Activated CD4-positive, alpha-beta memory T cell treated with anti-CD3 and anti-CD28 coated beads for 36 hours (primary cell): Measurements from ENCODE around the gene COL20A1. TPM values are rescaled to one million over a fixed set of nuclear protein-coding genes. Genes with fewer than 3 reads are reported as not detected.
"Not testable (repeated sequence)": the region's sequence is repeated elsewhere in the genome, so short reads cannot be mapped to it uniquely, and the experiment has no call there.

Experiments used
- CTCF ChIA-PET: fragments of 350-600 bp; sonication (Branson Sonifier 250); formaldehyde crosslinking; loops from one replicate; lab custom pipeline; 2021; ENCODE audit warnings: antibody characterized with exemption, inconsistent platforms; lab: Charles Lee
- POLR2A ChIA-PET: fragments of 350-600 bp; sonication (Branson Sonifier 250); formaldehyde crosslinking; loops from one replicate; lab custom pipeline; 2021; ENCODE audit warnings: antibody characterized with exemption; lab: Charles Lee
- DNase-seq: peaks from one replicate; pipeline ENCODE4 v3.0.0-alpha.2; 2020
- H3K27ac Mint-ChIP-seq: one replicate; pipeline ENCODE4 v1.8.0; 2021; ENCODE audit warnings: mixed read lengths
- H3K27me3 Mint-ChIP-seq: one replicate; pipeline ENCODE4 v1.8.0; 2021; ENCODE audit warnings: mixed read lengths
- H3K36me3 Mint-ChIP-seq: one replicate; pipeline ENCODE4 v1.8.0; 2021; ENCODE audit warnings: mixed read lengths
- H3K4me1 Mint-ChIP-seq: one replicate; pipeline ENCODE4 v1.8.0; 2021; ENCODE audit warnings: low read depth, mixed read lengths
- H3K4me3 Mint-ChIP-seq: one replicate; pipeline ENCODE4 v1.8.0; 2021; ENCODE audit warnings: mild to moderate bottlenecking, mixed read lengths
- H3K9me3 Mint-ChIP-seq: one replicate; pipeline ENCODE4 v1.8.0; 2021; ENCODE audit warnings: mixed read lengths
- intact Hi-C: fragments of 100-400 bp; cut with micrococcal nuclease; formaldehyde crosslinking; loops from one replicate; pipeline ENCODE4 v1.15.1; 2023
- total RNA-seq, 2 experiments: library from RNA; stranded (reverse); gene quantifications; one replicate each; pipeline ENCODE4 v1.2.3, GENCODE V29; 2021

COL20A1 gene
- total RNA-seq, 2 experiments from 2014 or later: not detected

- H3K27me3 Mint-ChIP-seq: peaks cover 20% of the 10 kb centered on the region
- H3K27ac Mint-ChIP-seq, intact Hi-C loops, POLR2A ChIA-PET, DNase-seq, CTCF ChIA-PET, H3K4me1 Mint-ChIP-seq, H3K9me3 Mint-ChIP-seq, H3K4me3 Mint-ChIP-seq, H3K36me3 Mint-ChIP-seq: not testable (repeated sequence)
These were observed 47.2 kb downstream of the COL20A1 start for GRCh38 chr20:63340158-63340688.

GRCh38 chr20:63342561-63343459 is 49.8 kb downstream of the COL20A1 start:
- Mint-ChIP-seq H3K36me3 (no peaks in the 10 kb centered on the region), H3K27me3 (peaks cover 9% of the 10 kb centered on the region), H3K4me3 (no peak overlapping the region), H3K4me1 (no peaks in the 10 kb centered on the region), H3K9me3 (peaks cover 3% of the 10 kb centered on the region), H3K27ac (no peak overlapping the region)
- DNase-seq: no peak
- intact Hi-C loops: no loop called here
- ChIA-PET CTCF (no interaction called here), POLR2A (no interaction called here)

GRCh38 chr20:63343460-63344445 is 50.8 kb downstream of the COL20A1 start:
- Mint-ChIP-seq H3K4me1 (no peaks in the 10 kb centered on the region), H3K36me3 (no peaks in the 10 kb centered on the region), H3K9me3 (peaks cover 3% of the 10 kb centered on the region), H3K4me3 (no peak overlapping the region), H3K27me3 (peaks cover 9% of the 10 kb centered on the region), H3K27ac (no peak overlapping the region)
- intact Hi-C loops: no loop called here
- no peak for DNase-seq
- CTCF ChIA-PET: no interaction called here
- POLR2A ChIA-PET: no interaction called here

GRCh38 chr20:63344616-63345327 is 51.8 kb downstream of the COL20A1 start:
- no peak for DNase-seq
- no peak overlapping the region for H3K4me3 Mint-ChIP-seq
- ChIA-PET CTCF (no interaction called here), POLR2A (no interaction called here)
- no peak overlapping the region for H3K27ac Mint-ChIP-seq
- H3K36me3 Mint-ChIP-seq: no peaks in the 10 kb centered on the region
- H3K4me1 Mint-ChIP-seq: no peaks in the 10 kb centered on the region
- intact Hi-C loops: no loop called here
- H3K9me3 Mint-ChIP-seq: no peaks in the 10 kb centered on the region
- H3K27me3 Mint-ChIP-seq: peaks cover 9% of the 10 kb centered on the region

GRCh38 chr20:63345328-63346100 is 52.5 kb downstream of the COL20A1 start:
- ChIA-PET CTCF (no interaction called here), POLR2A (no interaction called here)
- peaks cover 9% of the 10 kb centered on the region for H3K27me3 Mint-ChIP-seq
- intact Hi-C loops: no loop called here
- peaks cover 4% of the 10 kb centered on the region for H3K9me3 Mint-ChIP-seq
- H3K4me3 Mint-ChIP-seq: no peak overlapping the region
- DNase-seq: no peak
- H3K36me3 Mint-ChIP-seq: no peaks in the 10 kb centered on the region
- no peaks in the 10 kb centered on the region for H3K4me1 Mint-ChIP-seq
- no peak overlapping the region for H3K27ac Mint-ChIP-seq

- DNase-seq: no peak
- peaks cover 8% of the 10 kb centered on the region for H3K27me3 Mint-ChIP-seq
- H3K4me3 Mint-ChIP-seq: no peak overlapping the region
- POLR2A ChIA-PET: no interaction called here
- H3K4me1 Mint-ChIP-seq: no peaks in the 10 kb centered on the region
- CTCF ChIA-PET: no interaction called here
- H3K36me3 Mint-ChIP-seq: no peaks in the 10 kb centered on the region
- intact Hi-C loops: no loop called here
- H3K27ac Mint-ChIP-seq: no peak overlapping the region
- peaks cover 7% of the 10 kb centered on the region for H3K9me3 Mint-ChIP-seq
These were observed 53.4 kb downstream of the COL20A1 start for GRCh38 chr20:63346131-63347080.

GRCh38 chr20:63347081-63347741 is 54.2 kb downstream of the COL20A1 start:
- Mint-ChIP-seq H3K27me3 (peaks cover 3% of the 10 kb centered on the region), H3K4me1 (no peaks in the 10 kb centered on the region), H3K27ac (no peak overlapping the region), H3K36me3 (no peaks in the 10 kb centered on the region), H3K4me3 (no peak overlapping the region), H3K9me3 (peaks cover 7% of the 10 kb centered on the region)
- ChIA-PET CTCF (no interaction called here), POLR2A (no interaction called here)
- no peak for DNase-seq
- intact Hi-C loops: no loop called here

- Mint-ChIP-seq H3K4me1 (no peaks in the 10 kb centered on the region), H3K36me3 (no peaks in the 10 kb centered on the region), H3K9me3 (peaks cover 7% of the 10 kb centered on the region), H3K27ac (no peak overlapping the region), H3K27me3 (peaks cover 2% of the 10 kb centered on the region), H3K4me3 (no peak overlapping the region)
- no peak for DNase-seq
- POLR2A ChIA-PET: no interaction called here
- intact Hi-C loops: no loop called here
- CTCF ChIA-PET: no interaction called here
These were observed 55.2 kb downstream of the COL20A1 start for GRCh38 chr20:63347950-63348827.

- Mint-ChIP-seq H3K4me1 (no peaks in the 10 kb centered on the region), H3K27me3 (no peaks in the 10 kb centered on the region), H3K4me3 (no peak overlapping the region), H3K27ac (no peak overlapping the region), H3K9me3 (peaks cover 7% of the 10 kb centered on the region), H3K36me3 (no peaks in the 10 kb centered on the region)
- POLR2A ChIA-PET: no interaction called here
- DNase-seq: no peak
- intact Hi-C loops: no loop called here
- CTCF ChIA-PET: no interaction called here
These were observed 56.0 kb downstream of the COL20A1 start for GRCh38 chr20:63348828-63349515.
